NCI-H1092 (cell line): ENCODE results near the gene BMPER.

ENCODE experiments used
- DNase-seq: peaks from one replicate; lab custom pipeline; 2025; lab: John Stamatoyannopoulos, UW

Gene BMPER

DNA sequence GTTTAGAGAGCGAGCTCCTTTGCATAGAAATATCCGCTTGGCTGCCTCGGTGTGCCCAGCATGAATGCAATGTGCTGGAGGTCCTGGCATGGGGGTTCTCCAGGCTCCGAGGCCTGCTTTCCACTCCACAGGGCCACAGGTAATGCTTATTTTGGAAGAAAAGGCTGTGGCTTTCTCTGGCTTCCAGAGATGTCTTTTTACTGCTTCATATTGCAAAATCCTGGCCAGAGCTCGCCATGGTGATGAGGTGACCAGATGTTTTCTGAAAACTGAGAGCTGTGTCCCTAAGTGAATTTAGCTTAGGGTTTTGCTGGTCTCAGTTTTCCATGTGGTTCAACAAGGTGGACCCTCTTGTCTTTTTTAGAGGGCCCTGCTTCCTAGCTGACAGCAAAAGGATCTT, 65.2 kb downstream of the BMPER start:
- no peak for DNase-seq

DNA sequence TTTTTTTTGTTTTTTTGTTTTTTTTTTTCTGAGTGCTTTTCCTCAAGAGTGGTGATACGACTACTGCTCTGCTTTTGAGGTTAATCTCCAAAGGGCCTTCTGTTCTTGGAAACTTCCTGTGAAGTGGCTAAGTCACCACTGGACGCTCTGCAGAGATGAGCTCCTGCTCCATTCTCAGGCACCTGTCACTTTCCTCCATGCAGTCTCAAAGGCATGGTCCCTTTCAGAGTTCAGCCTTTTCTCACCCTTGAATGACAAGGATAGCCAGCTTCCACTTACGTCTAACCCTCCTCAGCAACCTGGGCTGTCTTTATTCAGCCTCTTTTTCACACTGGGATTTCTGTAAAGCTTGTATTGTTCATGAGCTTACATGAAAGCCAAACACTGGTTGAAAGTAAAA, 65.8 kb downstream of the BMPER start:
- DNase-seq: no peak

DNA sequence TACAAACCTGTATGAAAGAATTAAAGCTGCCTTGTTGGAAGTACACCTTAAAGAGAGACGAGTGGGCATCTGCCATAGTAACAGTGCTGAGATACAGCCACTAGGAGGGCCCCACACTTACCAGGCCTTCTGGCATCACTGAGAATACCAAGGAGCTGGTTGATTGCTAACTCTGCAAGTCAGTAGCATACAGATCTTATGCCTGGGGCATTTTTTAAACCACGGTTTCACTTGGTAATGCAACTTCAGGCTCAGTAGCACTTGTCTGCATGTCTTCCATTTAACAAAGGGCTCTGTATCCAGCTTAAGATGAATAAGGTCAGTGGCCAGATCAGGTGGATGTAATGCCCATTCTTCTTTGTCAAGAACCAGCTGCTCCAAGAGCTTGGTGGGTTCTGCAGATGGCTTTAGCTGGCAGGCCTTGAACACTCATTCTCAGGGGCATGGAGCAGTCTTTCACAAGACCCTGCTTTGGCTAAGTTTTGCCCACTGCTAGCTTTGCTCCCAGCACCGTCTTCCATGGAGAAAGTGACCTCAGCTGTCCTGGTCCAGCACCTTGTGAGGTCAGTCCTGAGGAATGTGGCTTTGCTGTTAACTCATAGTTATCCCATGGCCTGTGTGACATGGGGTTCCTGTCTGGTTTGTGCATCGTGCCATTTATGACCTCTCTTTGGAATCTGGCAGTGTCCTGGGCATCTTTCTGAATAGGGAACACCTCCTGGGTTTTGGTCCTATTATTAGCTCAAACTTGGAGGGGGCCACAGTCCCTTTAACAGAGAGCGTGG, 68.1 kb downstream of the BMPER start:
- DNase-seq: no peak

DNA sequence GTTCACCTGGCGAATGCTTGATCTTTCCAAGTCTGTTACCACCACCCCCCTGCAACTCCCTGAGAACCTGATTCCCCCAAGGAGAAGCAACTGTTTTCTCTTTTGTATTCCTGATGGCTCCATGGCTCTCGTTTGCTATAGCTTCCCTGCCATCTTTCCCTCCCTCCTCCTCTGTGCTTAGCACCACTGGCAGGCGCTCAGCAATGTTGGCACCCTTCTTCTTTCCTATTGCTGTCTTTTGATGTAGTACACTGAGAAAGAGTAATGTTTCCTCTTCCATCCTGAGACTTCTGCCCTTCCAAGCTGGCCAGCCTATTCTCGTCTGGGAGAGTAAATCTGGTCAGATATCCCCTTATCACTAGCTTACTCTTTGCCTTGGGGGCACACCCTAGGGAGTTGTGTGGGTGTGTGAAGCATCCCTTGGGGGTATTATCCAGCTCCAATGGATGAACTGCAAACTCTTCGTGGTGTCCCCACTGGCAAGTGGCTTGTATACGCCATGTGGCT, 74.0 kb downstream of the BMPER start:
- no peak for DNase-seq

DNA sequence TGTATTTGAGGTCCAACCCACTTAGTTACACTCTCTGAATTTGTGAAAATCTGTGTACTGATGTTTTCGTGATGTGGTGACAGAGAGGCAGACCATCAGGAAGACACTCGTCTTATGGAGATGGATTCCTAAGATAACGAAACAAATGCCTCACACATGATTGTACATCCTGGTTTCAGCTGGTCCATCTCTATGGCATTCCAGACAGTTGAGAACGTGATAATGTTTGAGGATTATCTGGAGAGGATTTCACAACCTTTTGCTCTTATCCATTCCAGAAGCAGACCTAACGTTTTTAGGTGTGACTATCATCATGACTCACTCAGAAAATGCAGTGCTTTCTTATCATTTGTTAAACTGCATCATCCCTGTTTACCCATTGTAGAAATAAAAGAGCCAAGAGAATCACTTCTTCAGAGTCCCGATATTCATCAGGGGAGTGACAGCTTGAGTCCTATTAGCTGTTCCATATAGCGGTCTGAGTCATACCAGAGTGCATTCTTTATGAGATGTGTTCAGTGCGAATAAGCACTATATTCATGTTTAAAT, 74.5 kb downstream of the BMPER start:
- DNase-seq: no peak

DNA sequence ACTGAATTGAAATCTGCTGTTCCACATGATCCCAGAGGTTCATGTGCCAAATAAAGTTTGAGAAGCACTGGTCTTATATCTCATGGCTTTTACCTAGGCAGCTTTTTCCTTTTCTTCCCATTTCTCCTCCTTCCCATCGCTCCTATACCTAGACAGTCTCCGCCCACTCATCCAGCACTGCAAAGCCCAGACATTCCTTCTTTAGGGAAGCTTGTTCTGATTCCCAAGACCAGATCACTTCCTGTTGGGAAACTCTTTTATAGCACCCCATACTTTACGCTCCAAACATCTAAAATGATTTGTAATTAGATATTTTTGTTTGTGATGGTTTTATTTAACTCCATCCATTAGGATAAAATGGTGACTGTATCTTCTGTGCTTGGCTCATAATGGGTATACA, 75.9 kb downstream of the BMPER start:
- no peak for DNase-seq

DNA sequence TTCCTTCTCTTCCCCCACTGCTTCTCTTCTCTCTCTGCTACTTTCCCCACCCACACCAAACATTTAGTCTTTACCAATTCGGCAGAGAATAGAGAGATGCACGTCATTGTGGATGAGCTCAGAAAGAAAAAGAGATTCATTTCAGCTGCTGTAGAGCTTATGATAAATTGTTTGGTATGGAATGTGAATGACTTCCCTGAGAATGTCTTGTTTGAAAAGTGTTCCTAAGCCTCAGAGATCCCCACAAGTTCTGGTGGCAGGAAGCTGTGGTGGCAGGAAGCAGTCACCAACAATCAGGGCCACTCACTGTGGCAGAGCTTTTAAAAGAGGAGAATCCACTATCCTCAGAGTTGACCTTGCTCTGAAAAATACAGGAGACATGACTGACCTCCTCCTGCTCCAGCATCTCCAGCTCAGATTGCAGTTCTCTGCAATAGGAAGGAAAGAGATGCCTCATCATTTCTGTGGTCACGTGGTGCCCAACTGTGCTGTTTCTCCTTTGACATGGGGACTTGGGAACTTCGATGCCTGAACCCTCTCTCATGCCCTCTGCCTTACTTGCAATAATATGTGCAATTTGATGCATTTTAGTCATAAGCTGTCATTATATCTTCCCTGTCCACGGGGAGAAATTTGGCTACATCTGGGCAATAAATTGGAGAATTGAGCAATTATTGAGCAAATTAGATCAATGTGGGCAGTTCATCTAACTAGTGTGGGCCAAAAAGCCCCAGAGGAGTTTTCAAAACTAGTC, 76.5 kb downstream of the BMPER start:
- DNase-seq: no peak

DNA sequence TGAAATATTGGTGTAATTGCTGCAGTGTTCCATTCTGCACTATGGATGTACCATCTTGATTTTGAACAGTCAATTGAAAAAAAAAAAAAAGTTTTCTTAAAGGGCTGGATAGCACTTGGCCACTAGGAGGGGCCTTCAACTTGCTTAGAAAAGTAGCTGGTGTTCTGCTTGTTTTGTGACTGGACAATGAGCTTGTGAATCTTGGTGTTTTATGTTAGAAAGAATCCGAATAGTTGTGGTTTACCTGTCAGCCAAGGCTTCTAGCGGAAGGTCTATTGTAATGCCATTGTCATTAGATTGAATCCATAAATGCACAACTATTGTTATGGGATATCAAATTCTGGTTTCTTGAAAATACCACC, 77.1 kb downstream of the BMPER start:
- no peak for DNase-seq

DNA sequence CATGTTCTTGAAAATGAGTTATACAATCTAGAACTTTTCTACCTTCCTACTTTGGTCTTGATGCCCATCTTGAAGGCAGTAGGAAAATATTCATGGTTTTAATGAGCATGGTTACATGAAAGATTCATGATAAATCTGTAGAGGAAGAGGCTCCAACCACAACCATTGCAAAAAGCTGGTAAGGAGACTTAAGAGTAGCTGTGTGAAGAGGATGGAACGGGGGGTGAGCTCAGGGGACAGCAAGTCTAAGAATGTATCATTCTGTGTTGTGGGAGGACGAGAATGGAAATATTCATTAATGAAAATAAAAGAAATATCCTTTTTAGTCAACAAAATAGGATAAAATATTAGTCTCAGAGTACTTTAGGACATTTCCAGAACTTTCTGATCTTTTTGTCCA, 81.1 kb downstream of the BMPER start:
- no peak for DNase-seq

DNA sequence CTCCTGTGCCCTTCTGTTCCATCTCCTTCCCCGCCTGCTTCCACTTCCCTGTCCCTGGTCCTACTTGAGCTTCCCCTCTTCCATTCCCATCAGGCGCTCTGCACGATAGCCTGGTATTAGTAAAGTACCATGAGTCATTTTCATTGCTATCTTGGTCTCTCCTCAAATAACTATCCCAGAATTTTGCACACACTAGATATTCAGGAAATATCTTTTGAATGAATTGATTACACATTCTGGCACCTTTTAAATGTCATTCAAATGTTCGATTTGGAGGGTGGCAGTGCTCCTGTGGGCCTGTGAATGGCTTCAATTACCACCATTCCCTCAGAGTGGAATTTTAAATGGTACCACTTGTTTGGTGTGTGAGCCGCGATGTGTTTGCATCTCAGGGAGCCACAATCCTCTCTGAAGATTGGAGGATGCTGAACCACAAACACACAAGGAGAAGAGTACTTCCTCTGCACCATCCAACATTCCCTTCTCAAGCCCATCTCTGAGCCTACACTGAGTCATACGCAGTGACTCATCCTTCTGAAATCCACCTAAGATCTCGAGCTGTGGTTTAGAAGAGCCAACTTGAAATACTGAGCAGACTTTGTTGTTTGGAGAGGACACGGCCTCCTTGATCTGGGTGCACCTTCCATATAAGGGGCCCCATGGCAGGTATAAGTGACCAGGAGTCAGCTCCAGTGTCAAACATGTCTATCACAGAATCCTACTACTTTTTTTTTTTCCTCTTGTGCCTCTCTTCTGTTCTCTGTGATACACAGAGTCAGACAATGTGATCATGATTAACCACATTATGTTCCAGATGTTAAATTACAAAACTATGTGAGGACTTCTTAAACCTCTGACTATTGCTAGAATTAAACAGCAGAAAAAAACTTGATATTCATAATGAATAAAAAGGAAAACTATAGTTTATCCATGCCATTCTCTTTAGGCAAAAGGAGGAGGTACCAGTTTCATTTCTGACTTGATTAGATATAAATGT, 81.9 kb downstream of the BMPER start:
- DNase-seq: no peak

DNA sequence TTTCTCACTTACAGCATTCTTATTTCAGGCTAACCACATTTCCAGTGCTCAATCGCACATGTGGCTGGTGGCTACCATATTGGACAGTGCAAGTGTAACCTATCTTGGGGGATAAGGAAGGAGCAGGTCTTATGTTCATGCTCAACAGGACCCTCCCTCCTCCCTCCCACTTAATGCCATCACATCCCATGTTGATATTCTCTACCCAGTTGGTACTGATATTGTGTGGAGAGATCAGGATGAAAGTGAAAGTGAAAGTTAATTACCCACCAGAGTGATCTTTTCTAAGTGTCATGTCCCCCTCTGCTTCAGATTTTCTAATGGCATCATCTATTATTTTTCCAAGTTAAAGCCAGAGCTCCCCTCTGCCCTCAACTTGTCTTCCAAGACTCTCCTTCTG, 91.6 kb downstream of the BMPER start:
- no peak for DNase-seq

DNA sequence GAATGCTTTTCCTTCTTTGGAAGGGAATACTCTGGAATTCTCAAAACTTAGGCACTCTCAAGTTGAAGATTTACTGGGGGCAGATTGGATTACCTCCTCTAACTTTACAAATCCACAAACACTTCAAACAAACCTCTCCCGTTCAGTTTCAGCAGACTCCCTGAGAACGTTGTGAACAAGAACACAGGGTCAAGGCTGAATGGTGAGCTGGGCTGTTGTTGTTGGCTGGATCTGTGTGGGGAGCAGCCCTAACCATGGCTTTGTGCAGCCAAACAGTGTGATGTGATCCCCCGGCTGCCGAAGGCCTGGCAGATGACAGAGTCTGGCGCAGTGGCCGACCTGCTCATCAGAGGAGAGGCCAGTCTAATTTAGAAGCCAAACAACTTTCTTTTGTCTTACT, 93.1 kb downstream of the BMPER start:
- no peak for DNase-seq

DNA sequence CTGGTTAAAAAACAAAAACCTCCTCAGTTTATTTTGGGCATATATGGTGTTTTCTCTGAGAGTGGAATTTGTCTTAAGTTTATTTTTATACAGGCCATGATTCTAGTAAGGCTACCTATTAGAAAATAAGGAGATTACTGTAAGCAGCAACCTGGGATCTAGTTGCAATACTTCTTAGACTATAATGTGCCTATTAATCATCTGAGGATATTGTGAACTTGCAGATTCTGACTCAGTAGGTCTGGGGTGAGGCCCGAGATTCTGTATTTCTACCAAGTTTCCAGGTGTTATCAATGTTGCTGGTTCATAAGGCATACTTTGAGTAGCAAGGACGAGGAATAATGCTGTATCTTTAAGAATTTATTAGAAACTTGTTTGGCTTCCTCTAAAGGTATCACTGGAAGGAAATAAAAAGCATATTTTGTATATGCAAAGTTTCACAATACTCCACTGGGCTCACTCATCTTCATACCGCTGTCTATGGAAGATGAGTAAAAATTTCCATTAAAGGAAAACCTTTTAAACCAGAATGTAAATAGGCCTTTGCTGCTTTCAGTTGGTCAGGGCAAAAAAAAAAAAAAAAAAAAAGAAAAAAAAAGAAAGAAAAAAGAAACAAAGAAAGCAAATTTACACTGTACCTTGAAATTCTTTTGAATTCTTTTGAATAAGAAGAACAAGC, 105.8 kb downstream of the BMPER start:
- no peak for DNase-seq

DNA sequence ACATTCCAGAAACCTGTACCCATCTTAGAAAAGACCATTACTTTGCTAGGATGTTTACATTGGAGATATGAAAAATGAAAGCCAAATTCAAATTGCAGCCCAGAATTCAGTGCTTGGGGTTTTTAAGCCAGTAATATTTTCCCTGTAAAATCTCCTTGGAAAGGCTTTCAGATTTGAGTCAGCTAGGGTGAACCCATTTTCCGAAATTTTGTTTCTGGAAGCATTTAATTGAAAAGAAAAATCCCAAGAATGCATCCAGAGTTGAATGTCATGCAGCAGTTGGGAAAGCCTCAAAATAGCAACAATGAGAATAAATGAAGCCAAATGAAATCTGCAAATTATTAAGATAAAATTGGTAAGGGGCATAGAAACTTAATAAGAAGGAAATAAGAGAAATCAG, 106.4 kb downstream of the BMPER start:
- no peak for DNase-seq

DNA sequence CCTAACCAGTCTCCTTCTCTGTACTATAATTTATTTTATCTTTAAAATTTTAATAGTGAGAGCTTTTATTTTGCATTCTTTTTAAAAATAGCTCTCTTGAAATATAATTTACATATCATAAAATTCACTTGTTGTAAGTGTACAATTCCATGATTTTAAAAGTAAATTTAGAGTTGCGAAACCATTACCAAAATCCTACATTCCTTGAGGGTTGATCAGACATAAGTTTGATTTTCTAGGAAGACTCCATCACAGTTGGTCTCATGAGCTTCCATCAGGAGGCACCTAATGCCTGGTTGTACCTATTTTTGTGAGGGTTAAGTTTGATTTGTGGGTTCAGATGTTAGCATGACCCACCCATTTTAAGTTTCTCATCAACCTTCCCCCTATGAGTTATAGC, 108.1 kb downstream of the BMPER start:
- DNase-seq: no peak

DNA sequence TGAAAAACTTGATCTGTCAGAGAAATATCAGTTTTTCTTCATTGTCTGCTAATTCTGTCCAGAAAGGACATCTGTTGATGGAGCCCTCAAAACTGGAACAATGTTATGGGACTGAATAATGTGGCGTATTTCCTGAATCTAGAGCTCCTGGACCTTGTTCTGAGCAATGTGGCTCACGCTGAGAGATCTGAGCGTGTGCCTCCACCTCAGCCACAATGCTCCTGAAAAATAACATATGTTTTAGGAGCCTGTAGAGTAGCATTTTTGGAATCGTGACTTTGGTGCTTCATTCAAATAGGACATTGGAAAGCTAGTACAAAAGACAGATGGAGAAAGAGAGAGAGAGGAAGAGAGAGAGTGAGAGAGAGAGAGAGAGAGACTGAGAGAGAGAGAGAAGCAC, 110.3 kb downstream of the BMPER start:
- no peak for DNase-seq

DNA sequence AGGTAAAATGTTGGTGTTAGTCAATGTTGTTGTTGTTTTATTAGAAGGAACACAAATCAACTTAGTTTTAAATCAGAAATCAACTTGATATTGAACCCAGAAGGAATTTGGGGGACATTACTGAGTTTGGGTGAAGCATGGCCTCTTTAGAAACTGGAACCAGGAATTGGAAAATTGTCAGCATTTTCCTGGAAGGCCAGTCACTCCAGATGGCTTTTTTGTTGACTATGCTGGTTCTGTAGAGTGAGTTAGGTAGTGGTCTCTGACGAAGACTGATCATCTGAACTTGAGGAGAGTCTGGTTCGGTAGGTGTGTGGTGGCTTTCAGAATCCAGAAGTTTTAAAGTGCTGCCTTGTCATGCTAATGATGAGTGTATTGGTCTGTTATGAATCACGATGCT, 111.5 kb downstream of the BMPER start:
- DNase-seq: no peak

DNA sequence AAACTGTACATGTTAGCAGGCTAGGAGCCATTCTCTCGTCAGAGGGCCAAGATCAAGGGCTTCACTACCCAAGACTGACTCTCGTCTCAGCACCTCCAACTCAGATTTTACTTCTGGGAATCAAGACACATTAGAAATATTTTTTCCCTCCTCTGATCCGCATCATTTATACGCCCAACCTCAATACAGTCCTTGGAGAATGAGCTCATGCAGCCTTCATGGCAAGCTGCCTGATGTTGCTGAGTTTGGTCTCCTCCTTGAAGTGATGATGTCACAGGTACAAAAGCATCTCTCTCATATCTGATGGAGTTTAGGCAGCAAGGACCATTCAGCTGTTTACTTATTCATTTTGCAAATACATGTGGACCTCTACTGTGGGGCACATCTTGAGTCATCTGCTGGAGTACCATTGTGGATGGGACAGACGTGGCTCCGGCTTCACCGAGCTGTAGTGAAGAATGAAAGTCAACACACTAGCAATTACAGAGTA, 114.0 kb downstream of the BMPER start:
- DNase-seq: no peak

DNA sequence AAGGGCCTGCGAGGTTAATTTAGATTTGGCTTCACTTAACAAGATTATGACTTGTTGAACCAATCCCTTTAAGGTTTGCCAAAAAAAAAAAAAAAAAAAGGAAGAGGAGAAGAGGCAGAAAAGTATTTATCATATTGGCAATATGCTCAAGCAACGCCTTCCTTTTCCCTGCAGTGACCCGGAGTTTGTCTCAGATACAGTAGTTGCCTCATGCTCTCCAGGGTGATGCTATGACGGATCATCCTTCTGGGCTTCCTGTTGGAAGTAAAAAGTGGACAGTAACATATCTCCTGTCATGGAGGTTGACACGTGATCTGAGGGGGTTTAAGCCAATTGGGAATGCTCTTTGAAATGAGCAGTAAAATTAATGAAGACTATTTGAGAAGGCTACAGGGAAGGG, 117.3 kb downstream of the BMPER start:
- no peak for DNase-seq

DNA sequence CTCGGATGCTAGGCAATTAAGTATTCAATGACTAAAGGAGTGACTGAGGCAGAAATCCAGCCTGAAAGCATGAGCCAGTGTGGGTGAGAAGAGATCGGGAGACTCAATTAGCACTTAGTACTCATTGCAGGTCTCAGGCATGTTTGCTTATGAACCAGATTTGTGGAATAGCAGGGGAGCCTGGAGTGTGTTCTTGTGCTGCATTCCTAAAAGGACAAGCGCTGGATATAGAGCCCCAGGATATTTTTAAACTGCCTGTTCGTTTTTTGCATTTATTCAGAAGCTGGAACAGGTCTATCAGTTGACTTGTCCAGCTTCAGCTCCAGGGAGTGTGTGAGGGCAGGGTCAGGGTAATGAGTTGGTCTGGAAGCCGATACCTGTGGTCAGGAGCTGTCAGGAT, 120.3 kb downstream of the BMPER start:
- no peak for DNase-seq

DNA sequence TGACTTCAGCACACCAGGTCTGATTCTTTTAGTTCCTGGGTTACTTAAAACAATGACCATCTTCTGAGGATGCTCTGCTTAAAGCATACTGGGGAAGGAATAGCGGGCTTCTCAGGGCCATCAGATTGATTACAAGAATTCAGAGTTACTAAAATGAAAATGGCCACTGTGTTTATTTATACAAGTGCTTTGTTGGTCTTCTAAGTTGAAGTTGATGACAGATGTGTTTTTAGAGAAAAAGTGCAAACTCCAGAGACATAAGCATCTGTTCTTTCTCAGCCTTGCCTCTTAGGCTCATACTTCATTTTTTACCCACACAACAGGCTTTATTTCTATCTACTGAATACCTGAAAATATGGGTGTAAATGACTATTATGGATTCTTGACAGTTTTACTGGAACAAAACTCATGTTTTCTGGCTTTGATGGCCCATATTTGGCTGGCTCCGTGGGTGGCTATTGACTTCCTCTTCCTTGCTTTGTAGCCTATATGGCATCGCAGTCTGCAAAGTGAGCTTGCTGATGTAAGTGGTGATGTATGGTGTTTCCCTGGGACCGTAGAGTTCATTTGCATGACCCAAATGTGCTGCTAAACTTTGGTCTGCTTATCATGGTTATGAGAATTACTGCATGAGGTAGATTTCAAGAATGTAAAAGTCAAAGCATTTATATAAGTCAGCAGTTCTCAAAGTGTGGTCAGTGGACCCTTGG, 121.3 kb downstream of the BMPER start:
- no peak for DNase-seq
